Globus pallidus (tissue), 1 donor: ENCODE results near the gene FAM171A1.
"Not testable (repeated sequence)": the region's sequence is repeated elsewhere in the genome, so short reads cannot be mapped to it uniquely, and the experiment has no call there.

Source experiments
- DNase-seq: peaks from one replicate; pipeline ENCODE4 v3.0.0-alpha.2; 2015; ENCODE audit warnings: low spot score

Gene FAM171A1

GRCh38 chr10:15370856-15371701 is at the start of gene FAM171A1:
Gene FAM171A1, minus strand, starts transcription at chr10:15371289. Its CDS starts 237 bp downstream, at chr10:15371052.
- DNase-seq, result peak; percentile 73

GRCh38 chr10:15420858-15421257 is 49.8 kb upstream of the FAM171A1 start:
- DNase-seq, result no peak

- peak; percentile 42 for DNase-seq
These were observed 48.3 kb upstream of the FAM171A1 start for GRCh38 chr10:15419279-15419874.

GRCh38 chr10:15416034-15416433 is 44.9 kb upstream of the FAM171A1 start:
- no peak for DNase-seq

GRCh38 chr10:15411010-15411409 is 39.9 kb upstream of the FAM171A1 start:
- DNase-seq, result no peak

DNA sequence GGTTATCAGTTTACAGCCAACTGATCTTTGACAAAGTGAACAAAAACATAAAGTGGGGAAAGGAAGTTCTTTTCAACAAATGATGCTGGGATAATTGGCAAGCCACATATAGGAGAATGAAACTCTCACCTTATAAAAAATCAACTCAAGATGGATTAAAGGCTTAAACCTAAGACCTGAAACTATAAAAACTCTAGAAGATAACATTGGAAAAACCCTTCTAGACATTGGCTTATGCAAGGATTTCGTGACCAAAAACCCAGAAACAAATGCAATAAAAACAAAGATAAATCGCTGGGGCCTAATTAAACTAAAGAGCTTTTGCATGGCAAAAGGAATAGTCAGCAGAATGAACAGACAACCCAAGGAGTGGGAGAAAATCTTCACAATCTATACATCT is 38.3 kb upstream of the FAM171A1 start:
- not testable (repeated sequence) for DNase-seq

GRCh38 chr10:15408557-15408956 is 37.5 kb upstream of the FAM171A1 start:
- no peak for DNase-seq

DNA sequence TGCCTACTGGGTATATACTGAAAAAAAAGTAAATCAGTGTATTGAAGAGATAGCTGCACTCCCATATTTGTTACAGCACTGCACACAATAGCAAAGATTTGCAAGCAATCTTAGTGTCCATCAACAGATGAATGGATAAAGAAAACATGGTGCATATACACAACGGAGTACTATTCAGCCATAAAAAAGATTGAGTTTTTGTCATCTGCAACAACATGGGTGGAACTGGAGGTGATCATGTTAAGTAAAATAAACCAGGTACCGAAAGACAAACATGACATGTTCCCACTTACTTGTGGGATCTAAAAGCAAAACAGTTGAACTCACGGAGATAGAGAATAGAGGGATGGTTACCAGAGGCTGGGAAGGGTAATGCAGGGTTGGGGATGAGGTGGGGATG is 34.2 kb upstream of the FAM171A1 start:
- no peak for DNase-seq

DNA sequence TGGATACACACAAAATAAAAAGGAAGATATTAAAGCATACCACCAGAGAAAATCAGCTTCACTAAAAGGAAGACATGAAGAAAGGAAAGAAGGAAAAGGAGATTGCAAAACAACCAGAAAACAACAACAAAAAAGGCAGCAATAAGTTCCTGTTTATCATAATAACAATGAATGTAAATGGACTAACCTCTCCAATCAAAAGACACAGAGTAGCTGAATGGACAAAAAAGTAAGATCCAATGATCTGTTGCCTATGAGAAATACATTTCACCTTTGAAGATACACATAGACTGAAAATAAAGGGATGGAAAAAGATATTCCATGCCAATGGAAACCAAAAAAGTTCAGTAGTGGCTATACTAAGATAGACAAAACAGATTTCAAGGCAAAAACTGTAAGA is 30.3 kb upstream of the FAM171A1 start:
- no peak for DNase-seq

GRCh38 chr10:15400461-15400860 is 29.4 kb upstream of the FAM171A1 start:
- not testable (repeated sequence) for DNase-seq

DNA sequence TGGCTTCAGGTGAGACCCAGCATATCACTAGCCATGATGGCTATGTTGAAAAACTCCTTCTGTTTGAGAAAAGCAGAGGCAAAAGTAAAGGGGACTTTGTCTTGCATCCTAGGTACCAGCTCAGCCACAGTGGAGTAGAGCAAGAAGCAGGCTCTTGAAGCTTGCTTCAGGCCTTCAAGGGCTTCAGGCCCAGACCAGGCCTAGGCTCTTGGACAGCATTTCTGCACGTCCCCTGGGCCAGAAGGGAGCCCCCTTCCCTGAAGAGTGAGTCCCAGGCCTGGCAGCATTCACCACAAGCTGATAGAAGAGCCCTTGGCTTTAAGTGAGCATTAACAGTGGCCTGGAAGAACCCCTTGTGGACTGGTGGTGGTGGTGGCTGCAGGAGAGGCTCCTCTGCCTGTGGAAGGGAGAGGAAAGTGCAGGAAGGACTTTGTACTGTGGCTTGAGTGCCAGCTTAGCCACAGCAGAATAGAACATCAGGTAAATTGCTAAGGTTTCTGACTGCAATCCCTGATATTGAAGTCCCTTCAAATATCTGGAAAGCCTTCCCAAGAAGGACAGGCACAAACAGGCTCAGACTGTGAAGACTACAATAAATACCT is 28.1 kb upstream of the FAM171A1 start:
- no peak for DNase-seq

DNA sequence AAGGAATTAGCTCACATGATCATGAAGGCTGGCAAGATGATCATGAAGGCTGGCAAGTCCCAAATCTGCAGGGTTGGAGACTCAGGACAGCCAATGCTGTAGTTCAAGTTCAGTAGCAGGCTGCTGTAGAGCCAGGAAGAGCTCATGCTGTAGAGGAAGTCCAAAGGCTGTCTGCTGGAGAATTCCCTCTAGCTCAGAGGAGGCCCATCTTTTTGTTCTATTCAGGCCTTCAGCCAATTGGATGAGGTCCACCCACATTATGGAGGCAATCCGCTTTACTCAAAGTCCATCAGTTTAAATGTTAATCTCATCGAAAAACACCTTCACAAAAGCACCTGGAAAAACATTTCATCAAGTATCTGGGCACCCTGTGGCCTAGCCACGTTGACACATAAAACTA is 24.8 kb upstream of the FAM171A1 start:
- DNase-seq, result no peak

DNA sequence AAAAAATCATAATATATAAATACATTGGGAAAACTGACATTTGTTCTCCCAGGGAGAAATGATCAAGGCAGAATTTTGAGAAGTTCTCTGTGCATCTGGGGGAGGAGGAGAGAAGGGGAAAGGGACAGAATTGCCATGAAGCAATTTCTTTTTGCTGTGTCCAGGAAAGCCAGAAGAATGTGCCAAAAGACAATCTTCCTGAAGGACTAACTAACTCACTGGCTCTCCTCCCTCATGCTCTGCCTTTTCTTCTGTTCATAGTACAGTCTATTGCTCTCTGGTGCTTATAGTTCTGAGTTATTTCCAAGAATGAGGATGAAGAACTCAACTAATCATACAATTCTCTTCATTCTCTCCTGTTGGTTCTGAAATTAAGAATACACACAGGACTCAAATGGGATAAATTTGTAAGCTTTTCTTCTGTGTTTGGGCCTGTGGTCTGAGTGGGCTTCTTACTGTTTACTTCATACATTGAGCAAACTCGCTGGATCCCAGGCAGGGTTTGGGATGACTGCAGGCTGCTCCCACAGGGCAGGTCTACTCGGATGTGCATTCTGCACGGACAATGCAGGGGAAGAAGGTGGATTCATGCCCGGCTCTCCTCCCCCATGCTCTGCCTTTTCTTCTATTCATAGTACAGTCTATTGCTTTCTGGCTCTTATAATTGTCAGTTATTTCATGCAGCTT is 22.2 kb upstream of the FAM171A1 start:
- no peak for DNase-seq

GRCh38 chr10:15391491-15391890 is 20.4 kb upstream of the FAM171A1 start:
- no peak for DNase-seq

DNA sequence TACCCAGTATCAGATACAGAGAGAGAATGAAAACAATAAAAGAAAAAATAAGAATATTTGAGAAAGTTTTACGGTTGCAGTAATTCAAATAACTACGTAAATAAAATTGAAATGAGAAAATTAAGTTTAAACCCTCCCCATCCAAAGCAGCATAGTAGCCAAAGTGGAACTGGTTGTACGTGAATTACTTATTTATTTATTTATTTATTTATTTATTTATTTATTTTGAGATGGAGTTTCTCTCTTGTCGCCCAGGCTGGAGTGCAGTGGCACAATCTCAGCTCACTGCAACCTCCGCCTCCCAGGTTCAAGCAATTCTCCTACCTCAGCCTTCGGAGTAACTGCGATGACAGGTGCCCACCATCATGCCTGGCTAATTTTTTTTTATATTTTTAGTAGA is 17.1 kb upstream of the FAM171A1 start:
- not testable (repeated sequence) for DNase-seq

DNA sequence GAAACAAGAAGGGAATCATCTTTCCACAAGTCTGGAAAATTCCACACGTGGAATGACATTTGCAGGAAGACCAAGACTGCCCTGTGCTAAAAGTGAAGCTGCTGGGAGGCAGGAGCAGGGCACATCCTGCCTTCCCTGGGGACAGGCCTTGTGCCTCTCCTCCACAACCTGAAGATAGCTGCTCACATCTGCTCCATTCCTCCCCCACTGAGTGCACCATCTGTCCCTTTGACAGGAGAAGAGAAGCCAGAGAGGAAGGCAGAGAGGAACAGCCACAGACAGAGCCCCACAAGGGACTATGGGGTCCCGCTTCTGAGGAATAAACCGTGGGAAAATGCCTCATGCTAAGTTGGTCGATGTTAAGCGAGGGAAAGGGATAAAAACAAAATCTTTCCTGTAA is 15.9 kb upstream of the FAM171A1 start:
- no peak for DNase-seq

DNA sequence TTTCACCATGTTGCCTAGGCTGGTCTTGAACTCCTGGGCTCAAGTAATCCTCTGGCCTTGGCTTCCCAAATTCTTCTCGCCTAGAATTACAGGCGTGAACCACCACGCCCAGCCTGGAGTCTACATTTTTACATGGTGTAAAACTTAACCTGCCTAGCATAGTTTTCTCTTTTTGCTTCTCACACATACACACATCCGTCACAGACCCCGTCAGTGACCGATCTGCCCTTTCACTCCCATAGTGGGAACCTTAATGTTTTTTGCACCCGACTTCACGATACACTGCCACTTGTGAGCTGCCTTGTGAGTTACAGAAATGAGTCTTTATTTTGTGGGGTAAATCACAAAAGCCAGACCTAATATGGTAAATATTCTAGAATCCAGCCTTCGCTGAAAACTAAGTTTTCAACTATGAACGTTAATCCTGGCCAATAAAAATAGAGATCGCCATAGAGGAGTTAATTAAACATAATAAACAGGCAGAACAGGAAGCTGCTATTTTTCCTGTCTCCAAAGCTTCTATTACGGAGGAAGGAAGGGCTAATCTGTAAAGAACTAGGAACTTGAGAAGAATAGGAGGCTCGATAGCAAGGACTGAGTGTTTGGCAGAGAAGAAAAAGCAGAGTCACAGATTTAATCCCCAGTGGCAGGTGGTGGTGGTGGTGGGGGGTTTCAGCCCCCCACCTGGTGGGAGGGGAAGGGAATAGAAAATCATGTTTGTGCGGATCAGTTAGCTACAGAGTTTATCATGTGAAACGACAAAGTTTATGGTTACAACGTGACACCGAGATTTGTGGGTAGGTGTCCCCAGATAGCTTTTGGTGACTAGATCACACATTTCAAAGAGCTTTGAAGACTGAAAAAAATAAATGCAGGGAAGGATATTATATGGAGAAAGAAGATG is 14.7 kb upstream of the FAM171A1 start:
- DNase-seq, result no peak

- no peak for DNase-seq
These were observed 10.3 kb upstream of the FAM171A1 start for GRCh38 chr10:15381420-15381819.

DNA sequence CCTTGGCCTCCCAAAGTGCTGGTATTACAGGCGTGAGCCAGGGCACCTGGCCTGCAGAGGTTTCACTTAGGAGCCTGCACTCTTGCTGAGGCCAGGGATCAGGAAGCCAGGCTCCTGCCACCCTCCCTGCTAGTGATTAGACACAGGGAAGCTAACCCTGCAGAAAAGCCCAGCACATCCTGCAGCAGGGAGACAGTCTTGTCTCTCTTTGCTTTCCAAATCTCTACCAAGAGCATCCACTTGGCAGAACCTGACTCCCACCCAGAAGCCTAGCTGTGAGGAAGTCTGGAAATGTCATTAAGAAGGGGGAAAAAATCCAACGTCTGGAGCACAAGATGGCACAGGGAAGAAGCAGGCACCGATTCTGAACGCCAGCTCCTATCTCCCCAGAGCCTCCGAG is 8.0 kb upstream of the FAM171A1 start:
- DNase-seq, result no peak

- no peak for DNase-seq
These were observed 7.5 kb upstream of the FAM171A1 start for GRCh38 chr10:15378569-15378968.

GRCh38 chr10:15374566-15374965 is 3.5 kb upstream of the FAM171A1 start:
- DNase-seq, result no peak

GRCh38 chr10:15374156-15374555 is 3.1 kb upstream of the FAM171A1 start:
- no peak for DNase-seq
